Measurements from ENCODE around the gene DSCAM. TPM values are rescaled to one million over a fixed set of nuclear protein-coding genes. Genes with fewer than 3 reads are reported as not detected.

Gene DSCAM
- total and polyA plus RNA-seq, 2 donors (not counting 1 experiment from before 2014, with no cell fraction given): not detected

- Histone ChIP-seq H3K4me3 (ENCODE audit: control extremely low read depth in 1 of 5, extremely low read depth in 1 of 5, insufficient read depth in 1 of 5, low read depth in 2 of 5, low read length in 4 of 5) (no peak overlapping the region), H3K4me1 (ENCODE audit: control insufficient read depth in 2 of 2, insufficient read depth in 2 of 2, low read length in 2 of 2) (no peaks in the 10 kb centered on the region), H3K9me3 (ENCODE audit: control extremely low read depth in 1 of 3, control insufficient read depth in 2 of 3, insufficient read depth in 1 of 3, low read length in 2 of 3) (peaks cover 0 to 4% (median 0%) of the 10 kb centered on the region in 3 donors), H4K20me1 (ENCODE audit: control insufficient read depth, insufficient read depth, low read length, poor library complexity, severe bottlenecking) (no peaks in the 10 kb centered on the region), H3K79me2 (ENCODE audit: control insufficient read depth, insufficient read depth, low read length) (no peaks in the 10 kb centered on the region), H3K36me3 (replicated peaks in 1 of 2; ENCODE audit: control extremely low read depth in 1 of 2, control insufficient read depth in 1 of 2, extremely low read depth in 1 of 2, insufficient read depth in 2 of 2, low read length in 1 of 2) (no peaks in the 10 kb centered on the region), H3K4me2 (replicated peaks; ENCODE audit: low read depth, low read length, poor library complexity, severe bottlenecking) (no peak overlapping the region), H2AFZ (ENCODE audit: insufficient read depth, low read depth, low read length, poor library complexity, severe bottlenecking) (no peak overlapping the region), H3K27me3 (replicated peaks in 1 of 4; ENCODE audit: control extremely low read depth in 1 of 4, control insufficient read depth in 3 of 4, insufficient read depth in 4 of 4, low read length in 3 of 4) (no peaks in the 10 kb centered on the region), H3K9ac (ENCODE audit: low read length) (no peak overlapping the region), H3K27ac (ENCODE audit: low read length in 2 of 2) (no peak overlapping the region)
- intact Hi-C loops (cut with micrococcal nuclease): no loop called here
- WGBS (ENCODE audit: insufficient coverage): 0% methylated on average over 1 of the region's 4 CpGs
- H3K27me3 Mint-ChIP-seq: no peaks in the 10 kb centered on the region
- CTCF ChIA-PET: no interaction called here
- no peak overlapping the region for H3K27ac Mint-ChIP-seq
- peaks cover 3% of the 10 kb centered on the region for H3K9me3 Mint-ChIP-seq (ENCODE audit: insufficient read depth)
- POLR2A ChIA-PET: no interaction called here
- H3K4me3 Mint-ChIP-seq: no peak overlapping the region
- no peaks in the 10 kb centered on the region for H3K4me1 Mint-ChIP-seq
- no peak for TF ChIP-seq CTCF (IDR thresholded peaks at IDR 0.05)
- DNase-seq (no peak), ATAC-seq (ENCODE audit: low read depth) (no peak)
Measured at GRCh38 chr21:40067751-40068150, 779.2 kb downstream of the DSCAM start.

GRCh38 chr21:40066221-40066620 lies 780.7 kb downstream of the DSCAM start:
- CTCF ChIA-PET: no interaction called here
- H3K4me1 ChIP-seq (ENCODE audit: control insufficient read depth in 2 of 2, insufficient read depth in 2 of 2, low read length in 2 of 2): no peaks in the 10 kb centered on the region
- Mint-ChIP-seq H3K4me3 (no peak overlapping the region), H3K27me3 (no peaks in the 10 kb centered on the region), H3K9me3 (ENCODE audit: insufficient read depth) (peaks cover 3% of the 10 kb centered on the region), H3K27ac (no peak overlapping the region), H3K4me1 (no peaks in the 10 kb centered on the region)
- ATAC-seq (ENCODE audit: low read depth) (no peak), DNase-seq (no peak)
- peaks cover 0 to 4% (median 0%) of the 10 kb centered on the region in 3 donors for H3K9me3 ChIP-seq (ENCODE audit: control extremely low read depth in 1 of 3, control insufficient read depth in 2 of 3, insufficient read depth in 1 of 3, low read length in 2 of 3)
- no peaks in the 10 kb centered on the region for H3K36me3 ChIP-seq (replicated peaks in 1 of 2; ENCODE audit: control extremely low read depth in 1 of 2, control insufficient read depth in 1 of 2, extremely low read depth in 1 of 2, insufficient read depth in 2 of 2, low read length in 1 of 2)
- no peak for TF ChIP-seq EZH2 (IDR thresholded peaks at IDR 0.05; ENCODE audit: borderline replicate concordance, insufficient read depth, low read depth, low read length, poor library complexity, severe bottlenecking)
- no peak for TF ChIP-seq CTCF (IDR thresholded peaks at IDR 0.05)
- H4K20me1 ChIP-seq (ENCODE audit: control insufficient read depth, insufficient read depth, low read length, poor library complexity, severe bottlenecking): no peaks in the 10 kb centered on the region
- H3K27me3 ChIP-seq (replicated peaks in 1 of 4; ENCODE audit: control extremely low read depth in 1 of 4, control insufficient read depth in 3 of 4, insufficient read depth in 4 of 4, low read length in 3 of 4): no peaks in the 10 kb centered on the region
- no peak overlapping the region for H3K4me3 ChIP-seq (ENCODE audit: control extremely low read depth in 1 of 5, extremely low read depth in 1 of 5, insufficient read depth in 1 of 5, low read depth in 2 of 5, low read length in 4 of 5)
- no peak overlapping the region for H3K9ac ChIP-seq (ENCODE audit: low read length)
- no peak overlapping the region for H3K27ac ChIP-seq (ENCODE audit: low read length in 2 of 2)
- no peak overlapping the region for H3K4me2 ChIP-seq (replicated peaks; ENCODE audit: low read depth, low read length, poor library complexity, severe bottlenecking)
- 100% methylated on average over 1 of the region's 3 CpGs for WGBS (ENCODE audit: insufficient coverage)
- intact Hi-C loops (cut with micrococcal nuclease): no loop called here
- H3K79me2 ChIP-seq (ENCODE audit: control insufficient read depth, insufficient read depth, low read length): no peaks in the 10 kb centered on the region
- POLR2A ChIA-PET: no interaction called here
- H2AFZ ChIP-seq (ENCODE audit: insufficient read depth, low read depth, low read length, poor library complexity, severe bottlenecking): no peak overlapping the region
